Astrocyte of the hippocampus (primary cell): ENCODE results near the gene GSTT2B.
A peak's percentile ranks its signal among the peaks of the same experiment; 100 is the strongest.
"Not testable (repeated sequence)": the region's sequence is repeated elsewhere in the genome, so short reads cannot be mapped to it uniquely, and the experiment has no call there.

Experiments
- DNase-seq: peaks from one replicate; pipeline ENCODE4 v3.0.0; 2011; ENCODE audit warnings: low read depth, low spot score

Gene GSTT2B

GRCh38 chr22:23984430-23984829 is 23.4 kb upstream of the GSTT2B start:
- peak; percentile 37 for DNase-seq

GRCh38 chr22:23980567-23980966 is 19.6 kb upstream of the GSTT2B start:
- not testable (repeated sequence) for DNase-seq

- not testable (repeated sequence) for DNase-seq
These were observed 18.7 kb upstream of the GSTT2B start, which contains the start of gene GSTT2 for GRCh38 chr22:23979557-23980240. Gene GSTT2 (plus strand): TSS chr22:23980134.

GRCh38 chr22:23977304-23977703 is 16.3 kb upstream of the GSTT2B start:
- DNase-seq: not testable (repeated sequence)

GRCh38 chr22:23974836-23975352 is 13.9 kb upstream of the GSTT2B start:
- not testable (repeated sequence) for DNase-seq

- not testable (repeated sequence) for DNase-seq
These were observed 13.3 kb upstream of the GSTT2B start, which contains the start of gene DDT for GRCh38 chr22:23974345-23974744. Gene DDT (minus strand): TSS chr22:23974441. CDS start chr22:23974414, 27 bp downstream.

GRCh38 chr22:23971927-23972326 is 10.9 kb upstream of the GSTT2B start:
- DNase-seq: not testable (repeated sequence)

- no peak for DNase-seq
These were observed 10.0 kb upstream of the GSTT2B start for GRCh38 chr22:23970816-23971486.

- no peak for DNase-seq
These were observed 9.2 kb upstream of the GSTT2B start for GRCh38 chr22:23970201-23970641.

- DNase-seq: no peak
These were observed 8.1 kb upstream of the GSTT2B start for GRCh38 chr22:23969071-23969470.

- not testable (repeated sequence) for DNase-seq
These were observed 5.6 kb upstream of the GSTT2B start, which contains the start of gene DDTL for GRCh38 chr22:23966568-23966967. Gene DDTL (plus strand): TSS chr22:23966888. CDS start chr22:23966915, 27 bp downstream.

GRCh38 chr22:23966094-23966493 is 5.1 kb upstream of the GSTT2B start:
- DNase-seq: not testable (repeated sequence)

- peak; percentile 71 for DNase-seq
These were observed 4.6 kb downstream of the GSTT2B start for GRCh38 chr22:23956301-23956900.

GRCh38 chr22:23955886-23956285 is 5.1 kb downstream of the GSTT2B start:
- not testable (repeated sequence) for DNase-seq

GRCh38 chr22:23954991-23955305 is 6.0 kb downstream of the GSTT2B start:
- not testable (repeated sequence) for DNase-seq

GRCh38 chr22:23954193-23954990 is 6.6 kb downstream of the GSTT2B start:
- DNase-seq: not testable (repeated sequence)

GRCh38 chr22:23953485-23953884 is 7.5 kb downstream of the GSTT2B start:
- DNase-seq: not testable (repeated sequence)

- not testable (repeated sequence) for DNase-seq
These were observed 8.1 kb downstream of the GSTT2B start for GRCh38 chr22:23952794-23953405.

GRCh38 chr22:23951383-23951782 is 9.6 kb downstream of the GSTT2B start:
- not testable (repeated sequence) for DNase-seq

GRCh38 chr22:23949764-23950163 is 11.2 kb downstream of the GSTT2B start:
- DNase-seq: not testable (repeated sequence)

GRCh38 chr22:23947391-23947790 is 13.6 kb downstream of the GSTT2B start:
- DNase-seq: not testable (repeated sequence)
